Endothelial cell of umbilical vein (primary cell): ENCODE results near the gene PSMA1. TPM values are rescaled to one million over a fixed set of nuclear protein-coding genes. Genes with fewer than 3 reads are reported as not detected.

Experiments
- BruUV-seq: library from RNA; stranded (reverse); fragments of 400-500 nt; replicated peaks from 2 replicates; lab custom pipeline; 2021; lab: Mats Ljungman, UMichigan
- CTCF ChIA-PET: fragments of 300-600, 350-600 bp; sonication (Branson Sonifier 250); formaldehyde crosslinking; loops from one replicate; lab custom pipeline; 2021; ENCODE audit warnings: antibody characterized with exemption, inconsistent platforms; lab: Charles Lee
- POLR2A ChIA-PET: fragments of 300-600, 350-600 bp; sonication (Branson Sonifier 250); formaldehyde crosslinking; loops from one replicate; lab custom pipeline; 2021; ENCODE audit warnings: antibody characterized with exemption, inconsistent platforms; lab: Charles Lee
- DNase-seq: peaks from one replicate; pipeline ENCODE4 v3.0.0-alpha.2; 2011; ENCODE audit warnings: low read depth, low spot score
- FAIRE-seq: peaks from 2 replicates; lab custom pipeline; 2011; peaks lifted over from hg19 to GRCh38; lab: Jason Lieb, UNC
- H2AFZ ChIP-seq: 2 replicates; pipeline ENCODE4 v1.6.0; 2012; ENCODE audit warnings: low read depth, low read length, control low read depth, inconsistent platforms
- H3K27ac ChIP-seq: 2 replicates; pipeline ENCODE4 v1.5.1; 2011; ENCODE audit warnings: low read depth, mild to moderate bottlenecking, control low read depth, low read length, moderate library complexity; ENCODE audit not compliant: insufficient read depth
- H3K27me3 ChIP-seq, 2 experiments: 2 replicates each; pipeline versions ENCODE4 v1.6.0 to v1.6.1; 2011; ENCODE audit warnings: low read length in 2 of 2, mixed read lengths in 1 of 2; ENCODE audit not compliant: control insufficient read depth in 2 of 2, insufficient read depth in 2 of 2
- H3K36me3 ChIP-seq, 2 experiments: 2 replicates in 1 of 2; 3 replicates in 1 of 2; pipeline ENCODE4 v1.5.1; 2011; ENCODE audit warnings: low read length in 2 of 2, mild to moderate bottlenecking in 1 of 2, moderate library complexity in 1 of 2; ENCODE audit not compliant: control insufficient read depth in 2 of 2, insufficient read depth in 2 of 2; ENCODE audit errors: extremely low read depth in 1 of 2
- H3K4me1 ChIP-seq: 3 replicates; pipeline ENCODE4 v1.5.1; 2011; ENCODE audit warnings: mild to moderate bottlenecking, low read length; ENCODE audit not compliant: control insufficient read depth, insufficient read depth; ENCODE audit errors: extremely low read depth
- H3K4me2 ChIP-seq: 2 replicates; pipeline ENCODE4 v1.6.1; 2011; ENCODE audit warnings: low read length, control low read depth, mixed read lengths; ENCODE audit not compliant: insufficient read depth
- H3K4me3 ChIP-seq, 3 experiments: fragments of 200-600 bp in 1 of 3; sonication (generic), shearing (Covaris generic) in 1 of 3; replicated peaks in 1 of 3; 2 replicates each; pipeline ENCODE4 v1.5.1; 2011 to 2016; ENCODE audit warnings: control low read depth in 3 of 3, low read length in 3 of 3, mild to moderate bottlenecking in 2 of 3, inconsistent platforms in 1 of 3, low read depth in 1 of 3, moderate library complexity in 1 of 3; ENCODE audit not compliant: insufficient read depth in 1 of 3
- H3K79me2 ChIP-seq: 2 replicates; pipeline ENCODE4 v1.6.0; 2012; ENCODE audit warnings: low read length, inconsistent platforms; ENCODE audit not compliant: control insufficient read depth, insufficient read depth
- H3K9ac ChIP-seq: replicated peaks from 2 replicates; pipeline ENCODE3; 2011; ENCODE audit warnings: low read length, control low read depth; ENCODE audit not compliant: insufficient read depth; ENCODE audit errors: extremely low read depth
- H3K9me1 ChIP-seq: replicated peaks from 3 replicates; pipeline ENCODE4 v1.6.0; 2011; ENCODE audit warnings: mild to moderate bottlenecking, low read length; ENCODE audit not compliant: control insufficient read depth, insufficient read depth; ENCODE audit errors: extremely low read depth
- H3K9me3 ChIP-seq: replicated peaks from 2 replicates; pipeline ENCODE4 v1.5.1; 2012; ENCODE audit warnings: low read length, inconsistent platforms; ENCODE audit not compliant: control insufficient read depth, insufficient read depth
- H4K20me1 ChIP-seq: replicated peaks from 2 replicates; pipeline ENCODE3; 2011; ENCODE audit warnings: mild to moderate bottlenecking, low read length; ENCODE audit not compliant: control insufficient read depth, insufficient read depth; ENCODE audit errors: extremely low read depth
- EZH2 ChIP-seq: IDR thresholded peaks from 2 replicates; pipeline ENCODE4 v1.6.1; 2012; ENCODE audit warnings: borderline replicate concordance, low read depth, mild to moderate bottlenecking, moderate library complexity, low read length, inconsistent platforms; ENCODE audit not compliant: severe bottlenecking
- FOS ChIP-seq: IDR thresholded peaks from 2 replicates; pipeline ENCODE4 v1.6.1; 2011; ENCODE audit warnings: mild to moderate bottlenecking, low read length, moderate library complexity, borderline replicate concordance; ENCODE audit not compliant: insufficient read depth
- GATA2 ChIP-seq: IDR thresholded peaks from 2 replicates; pipeline ENCODE4 v1.7.0; 2011; ENCODE audit warnings: low read depth, mild to moderate bottlenecking, moderate library complexity, mixed read lengths, low read length; ENCODE audit not compliant: insufficient read length, insufficient read depth
- JUN ChIP-seq: IDR thresholded peaks from 2 replicates; pipeline ENCODE4 v1.6.1; 2011; ENCODE audit warnings: borderline replicate concordance, low read depth; ENCODE audit not compliant: insufficient read length, insufficient read depth
- MYC ChIP-seq: IDR thresholded peaks from one replicate; pipeline ENCODE4 v1.6.1; 2011; ENCODE audit warnings: mild to moderate bottlenecking, low read depth, low read length
- POLR2A ChIP-seq: IDR thresholded peaks from 2 replicates; pipeline ENCODE4 v1.6.1; 2012; ENCODE audit warnings: low read depth, mild to moderate bottlenecking, control low read depth, low read length
- POLR2AphosphoS5 ChIP-seq: IDR thresholded peaks from 2 replicates; pipeline ENCODE4 v1.6.1; 2012; ENCODE audit warnings: low read depth, mild to moderate bottlenecking, control low read depth, low read length, moderate library complexity; ENCODE audit not compliant: insufficient read depth
- dilution Hi-C: fragments of 300-500 bp; cut with MboI; formaldehyde crosslinking; loops from one replicate; pipeline ENCODE4 v1.15.0; 2019; ENCODE audit warnings: low sequenced_read_pairs; ENCODE audit not compliant: extremely low pct_ligation_motif_present
- intact Hi-C: fragments of 100-400 bp; cut with micrococcal nuclease; formaldehyde crosslinking; loops from one replicate; pipeline ENCODE4 v1.10.0; 2022
- polyA plus RNA-seq, 4 experiments: library from polyadenylated mRNA; depleted of rRNA in 3 of 4; stranded (reverse) in 3 of 4; unstranded in 1 of 4; fragments of >200 nt; gene quantifications; 2 replicates each; pipeline versions ENCODE4 v1.2.1 to v1.2.3, GENCODE V29; 2011 to 2012; ENCODE audit warnings: missing spikeins in 1 of 4
- total RNA-seq: library from RNA; stranded (reverse); gene quantifications from 2 replicates; pipeline ENCODE4 v1.2.3, GENCODE V29; 2021
- TF ChIP-seq, protein P1 (sequence below), 2 donors: IDR thresholded peaks; 1 replicate in 1 of 2; 2 replicates in 1 of 2; pipeline ENCODE4 v1.5.1; 2011; ENCODE audit warnings: low read length in 2 of 2, mild to moderate bottlenecking in 2 of 2, moderate library complexity in 2 of 2, control low read depth in 1 of 2, inconsistent platforms in 1 of 2, low read depth in 1 of 2; ENCODE audit not compliant: insufficient read depth in 1 of 2; ENCODE audit errors: extremely low read depth in 1 of 2
- TF ChIP-seq, protein P2 (sequence below): IDR thresholded peaks from 2 replicates; pipeline ENCODE4 v1.6.1; 2011; ENCODE audit not compliant: insufficient read depth, insufficient read length

Gene PSMA1
- total and polyA plus RNA-seq, 2 donors (not counting 3 experiments of a cell fraction or from before 2014, with no cell fraction given) = 194 to 220 TPM

DNA sequence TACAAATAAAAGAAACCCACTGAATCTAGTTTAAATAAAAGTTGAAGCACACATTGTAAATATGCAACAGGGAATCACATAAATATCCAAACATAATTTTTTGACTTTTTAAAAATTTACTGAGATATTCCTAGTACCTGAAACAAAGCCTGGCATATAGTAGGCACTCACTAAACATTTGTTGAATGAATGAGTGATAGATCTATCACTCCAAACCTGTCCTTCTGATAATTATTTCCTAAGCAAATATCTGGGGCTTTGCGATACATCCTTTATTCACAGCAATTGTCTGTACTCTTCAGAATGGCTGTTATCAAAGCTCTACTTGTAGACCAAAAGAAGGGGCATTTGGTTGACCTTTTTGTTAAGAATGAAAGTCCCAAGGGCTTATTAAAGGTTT, 2.6 kb upstream of the PSMA1 start:
- Histone ChIP-seq H3K79me2 (peaks cover 20% of the 10 kb centered on the region), H2AFZ (no peak overlapping the region), H3K36me3 (peaks cover 0 to 4% of the 10 kb centered on the region in 2 experiments), H3K27ac (no peak overlapping the region), H3K4me1 (peaks cover 15% of the 10 kb centered on the region), H3K4me3 (no peak overlapping the region), H4K20me1 (peaks cover 3% of the 10 kb centered on the region), H3K4me2 (no peak overlapping the region), H3K9me3 (no peaks in the 10 kb centered on the region), H3K9ac (no peak overlapping the region), H3K9me1 (no peaks in the 10 kb centered on the region), H3K27me3 (no peaks in the 10 kb centered on the region)
- intact Hi-C loops (loop anchor here (5.0 kb wide), 1 partner anchor 384 kb away; no protein-coding TSS in a partner anchor), dilution Hi-C loops (no loop called here)
- FAIRE-seq (no peak), DNase-seq (no peak)
- ChIA-PET POLR2A (no interaction called here), CTCF (interaction anchor here (1.0 to 1.7 kb wide), 4 partner anchors 11 to 267 kb away, joined by 4 to 9 read pairs (median 4); no protein-coding TSS in a partner anchor)
- no TSS peak for BruUV-seq
- TF ChIP-seq GATA2 (no peak), JUN (no peak), FOS (no peak)
- TF ChIP-seq, protein P1, sequence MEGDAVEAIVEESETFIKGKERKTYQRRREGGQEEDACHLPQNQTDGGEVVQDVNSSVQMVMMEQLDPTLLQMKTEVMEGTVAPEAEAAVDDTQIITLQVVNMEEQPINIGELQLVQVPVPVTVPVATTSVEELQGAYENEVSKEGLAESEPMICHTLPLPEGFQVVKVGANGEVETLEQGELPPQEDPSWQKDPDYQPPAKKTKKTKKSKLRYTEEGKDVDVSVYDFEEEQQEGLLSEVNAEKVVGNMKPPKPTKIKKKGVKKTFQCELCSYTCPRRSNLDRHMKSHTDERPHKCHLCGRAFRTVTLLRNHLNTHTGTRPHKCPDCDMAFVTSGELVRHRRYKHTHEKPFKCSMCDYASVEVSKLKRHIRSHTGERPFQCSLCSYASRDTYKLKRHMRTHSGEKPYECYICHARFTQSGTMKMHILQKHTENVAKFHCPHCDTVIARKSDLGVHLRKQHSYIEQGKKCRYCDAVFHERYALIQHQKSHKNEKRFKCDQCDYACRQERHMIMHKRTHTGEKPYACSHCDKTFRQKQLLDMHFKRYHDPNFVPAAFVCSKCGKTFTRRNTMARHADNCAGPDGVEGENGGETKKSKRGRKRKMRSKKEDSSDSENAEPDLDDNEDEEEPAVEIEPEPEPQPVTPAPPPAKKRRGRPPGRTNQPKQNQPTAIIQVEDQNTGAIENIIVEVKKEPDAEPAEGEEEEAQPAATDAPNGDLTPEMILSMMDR (IDR thresholded peaks at IDR 0.05; ENCODE audit: extremely low read depth in 1 of 2, insufficient read depth in 1 of 2, low read depth in 1 of 2, low read length in 2 of 2) = no peak

DNA sequence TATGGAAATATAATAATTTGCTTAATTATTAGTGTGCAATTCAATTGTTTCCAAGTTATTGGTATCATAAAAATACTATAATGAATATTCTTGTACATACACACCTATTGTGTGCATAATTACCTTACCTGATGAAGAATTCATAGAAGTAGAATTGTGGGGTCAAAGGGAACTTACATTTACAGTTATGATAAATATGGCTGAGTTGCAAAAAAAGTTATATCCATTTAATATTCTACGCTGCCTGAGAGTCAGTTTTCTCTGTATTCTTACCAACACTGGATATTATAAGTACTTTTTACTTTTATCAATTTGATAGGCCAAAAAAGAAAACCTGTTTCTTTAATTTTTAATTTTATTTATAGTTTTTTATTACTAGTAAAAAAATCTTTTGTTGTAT, 2.1 kb upstream of the PSMA1 start:
- Histone ChIP-seq H3K79me2 (peaks cover 22% of the 10 kb centered on the region), H3K9me3 (no peaks in the 10 kb centered on the region), H3K4me3 (no peak overlapping the region), H3K9ac (no peak overlapping the region), H3K27ac (no peak overlapping the region), H3K36me3 (peaks cover 0 to 8% of the 10 kb centered on the region in 2 experiments), H3K9me1 (no peaks in the 10 kb centered on the region), H3K4me1 (peaks cover 15% of the 10 kb centered on the region), H3K27me3 (no peaks in the 10 kb centered on the region), H2AFZ (no peak overlapping the region), H4K20me1 (peaks cover 3% of the 10 kb centered on the region), H3K4me2 (no peak overlapping the region)
- BruUV-seq = no TSS peak
- intact Hi-C loops = loop anchor here (5.0 kb wide), 1 partner anchor 385 kb away; no protein-coding TSS in a partner anchor
- ChIA-PET CTCF (interaction anchor here (1.3 to 1.7 kb wide), 2 partner anchors 12 to 267 kb away, joined by 4 to 9 read pairs; no protein-coding TSS in a partner anchor), POLR2A (no interaction called here)
- TF ChIP-seq MYC (no peak), POLR2A (no peak), EZH2 (no peak), GATA2 (no peak), JUN (no peak), FOS (no peak), POLR2AphosphoS5 (no peak)
- TF ChIP-seq, protein P2, sequence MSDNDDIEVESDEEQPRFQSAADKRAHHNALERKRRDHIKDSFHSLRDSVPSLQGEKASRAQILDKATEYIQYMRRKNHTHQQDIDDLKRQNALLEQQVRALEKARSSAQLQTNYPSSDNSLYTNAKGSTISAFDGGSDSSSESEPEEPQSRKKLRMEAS = no peak
- TF ChIP-seq, protein P1 (IDR thresholded peaks at IDR 0.05; ENCODE audit: extremely low read depth in 1 of 2, insufficient read depth in 1 of 2, low read depth in 1 of 2, low read length in 2 of 2) = no peak
- DNase-seq (no peak), FAIRE-seq (no peak)
- dilution Hi-C loops = no loop called here
